C4-2B (cell line): Measurements from ENCODE around the gene GALNT12.

Experiments
- CTCF ChIP-seq: fragments of 450-650 bp; conservative IDR thresholded peaks from 2 replicates; pipeline ENCODE4 v1.5.1; 2017; ENCODE audit warnings: mild to moderate bottlenecking
- ZFX ChIP-seq: fragments of 450-650 bp; IDR thresholded peaks from 2 replicates; pipeline ENCODE4 v1.6.1; 2017

GRCh38 chr9:98765256-98765655, 42.2 kb upstream of the GALNT12 start:
- TF ChIP-seq CTCF = no peak
- no peak for TF ChIP-seq ZFX
